Measurements from ENCODE around the gene SERPINA4. TPM values are rescaled to one million over a fixed set of nuclear protein-coding genes. Genes with fewer than 3 reads are reported as not detected.
A peak's percentile ranks its signal among the peaks of the same experiment; 100 is the strongest.

The SERPINA4 gene
- total and polyA plus RNA-seq, 2 of the 13 experiments (the other 11 are each of a cell fraction or from before 2014, with no cell fraction given) = 39.1 to 57.8 TPM

DNA sequence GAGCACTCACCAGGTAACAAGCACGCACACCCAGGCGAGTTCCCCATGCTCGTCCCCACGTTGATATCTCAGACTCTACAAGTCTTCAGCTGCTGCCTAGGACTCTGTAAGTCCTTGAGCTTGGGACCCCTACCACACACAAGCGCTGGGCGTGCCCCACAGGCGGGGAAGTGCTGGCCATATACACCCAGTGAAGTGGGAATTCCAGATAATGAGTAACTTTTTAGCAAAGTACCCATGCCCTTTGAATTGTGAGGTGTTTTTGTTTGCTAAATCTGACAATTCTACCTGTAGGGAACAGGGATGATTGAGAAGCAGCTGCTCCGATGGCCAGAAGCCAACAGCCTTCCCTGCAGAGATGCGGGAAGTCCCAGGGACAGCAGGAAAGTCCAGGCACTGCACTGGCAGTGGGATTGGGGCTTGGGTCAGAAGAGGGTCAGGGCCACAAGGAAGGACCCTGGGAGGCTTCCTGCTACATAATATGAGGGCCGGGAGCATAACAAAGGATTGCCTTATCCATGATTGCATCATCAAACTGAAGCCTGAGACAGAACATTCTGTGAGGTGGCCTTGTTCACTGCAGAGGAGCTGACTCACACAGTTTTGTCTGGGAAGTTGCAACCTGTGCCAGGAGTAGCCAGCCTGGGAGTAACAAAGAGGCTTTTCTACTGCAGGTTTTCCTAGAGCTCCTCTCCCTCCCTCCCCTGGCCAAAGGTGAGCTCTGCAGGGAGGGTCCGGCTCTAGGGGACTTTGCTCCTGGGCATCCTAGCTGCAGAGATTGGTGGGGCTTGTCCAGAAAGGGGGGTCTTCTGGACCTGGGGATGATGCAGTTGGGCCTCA is 37.8 kb downstream of the SERPINA4 start (continued):
- TF ChIP-seq, protein P1, sequence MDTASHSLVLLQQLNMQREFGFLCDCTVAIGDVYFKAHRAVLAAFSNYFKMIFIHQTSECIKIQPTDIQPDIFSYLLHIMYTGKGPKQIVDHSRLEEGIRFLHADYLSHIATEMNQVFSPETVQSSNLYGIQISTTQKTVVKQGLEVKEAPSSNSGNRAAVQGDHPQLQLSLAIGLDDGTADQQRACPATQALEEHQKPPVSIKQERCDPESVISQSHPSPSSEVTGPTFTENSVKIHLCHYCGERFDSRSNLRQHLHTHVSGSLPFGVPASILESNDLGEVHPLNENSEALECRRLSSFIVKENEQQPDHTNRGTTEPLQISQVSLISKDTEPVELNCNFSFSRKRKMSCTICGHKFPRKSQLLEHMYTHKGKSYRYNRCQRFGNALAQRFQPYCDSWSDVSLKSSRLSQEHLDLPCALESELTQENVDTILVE (CRISPR knock-in tag; IDR thresholded peaks at IDR 0.05) = peak; percentile 85; the same call in 1 of the 2 replicates
- TF ChIP-seq, protein P2, sequence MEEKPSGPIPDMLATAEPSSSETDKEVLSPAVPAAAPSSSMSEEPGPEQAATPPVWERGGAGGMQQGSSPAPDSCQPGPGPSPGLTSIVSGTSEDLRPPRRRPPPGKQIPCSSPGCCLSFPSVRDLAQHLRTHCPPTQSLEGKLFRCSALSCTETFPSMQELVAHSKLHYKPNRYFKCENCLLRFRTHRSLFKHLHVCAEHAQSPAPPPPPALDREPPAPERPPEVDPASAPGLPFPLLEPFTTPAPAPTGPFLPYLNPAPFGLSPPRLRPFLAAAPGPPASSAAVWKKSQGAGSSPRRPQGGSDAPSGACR (CRISPR knock-in tag; IDR thresholded peaks at IDR 0.05) = peak; percentile 69; the same call in 1 of the 2 replicates
- no peak for TF ChIP-seq ZNF879 (CRISPR knock-in tag; IDR thresholded peaks at IDR 0.05)
- TF ChIP-seq SKI (IDR thresholded peaks at IDR 0.05; ENCODE audit: partially characterized antibody) = peak; percentile 99
- TF ChIP-seq, protein P3, sequence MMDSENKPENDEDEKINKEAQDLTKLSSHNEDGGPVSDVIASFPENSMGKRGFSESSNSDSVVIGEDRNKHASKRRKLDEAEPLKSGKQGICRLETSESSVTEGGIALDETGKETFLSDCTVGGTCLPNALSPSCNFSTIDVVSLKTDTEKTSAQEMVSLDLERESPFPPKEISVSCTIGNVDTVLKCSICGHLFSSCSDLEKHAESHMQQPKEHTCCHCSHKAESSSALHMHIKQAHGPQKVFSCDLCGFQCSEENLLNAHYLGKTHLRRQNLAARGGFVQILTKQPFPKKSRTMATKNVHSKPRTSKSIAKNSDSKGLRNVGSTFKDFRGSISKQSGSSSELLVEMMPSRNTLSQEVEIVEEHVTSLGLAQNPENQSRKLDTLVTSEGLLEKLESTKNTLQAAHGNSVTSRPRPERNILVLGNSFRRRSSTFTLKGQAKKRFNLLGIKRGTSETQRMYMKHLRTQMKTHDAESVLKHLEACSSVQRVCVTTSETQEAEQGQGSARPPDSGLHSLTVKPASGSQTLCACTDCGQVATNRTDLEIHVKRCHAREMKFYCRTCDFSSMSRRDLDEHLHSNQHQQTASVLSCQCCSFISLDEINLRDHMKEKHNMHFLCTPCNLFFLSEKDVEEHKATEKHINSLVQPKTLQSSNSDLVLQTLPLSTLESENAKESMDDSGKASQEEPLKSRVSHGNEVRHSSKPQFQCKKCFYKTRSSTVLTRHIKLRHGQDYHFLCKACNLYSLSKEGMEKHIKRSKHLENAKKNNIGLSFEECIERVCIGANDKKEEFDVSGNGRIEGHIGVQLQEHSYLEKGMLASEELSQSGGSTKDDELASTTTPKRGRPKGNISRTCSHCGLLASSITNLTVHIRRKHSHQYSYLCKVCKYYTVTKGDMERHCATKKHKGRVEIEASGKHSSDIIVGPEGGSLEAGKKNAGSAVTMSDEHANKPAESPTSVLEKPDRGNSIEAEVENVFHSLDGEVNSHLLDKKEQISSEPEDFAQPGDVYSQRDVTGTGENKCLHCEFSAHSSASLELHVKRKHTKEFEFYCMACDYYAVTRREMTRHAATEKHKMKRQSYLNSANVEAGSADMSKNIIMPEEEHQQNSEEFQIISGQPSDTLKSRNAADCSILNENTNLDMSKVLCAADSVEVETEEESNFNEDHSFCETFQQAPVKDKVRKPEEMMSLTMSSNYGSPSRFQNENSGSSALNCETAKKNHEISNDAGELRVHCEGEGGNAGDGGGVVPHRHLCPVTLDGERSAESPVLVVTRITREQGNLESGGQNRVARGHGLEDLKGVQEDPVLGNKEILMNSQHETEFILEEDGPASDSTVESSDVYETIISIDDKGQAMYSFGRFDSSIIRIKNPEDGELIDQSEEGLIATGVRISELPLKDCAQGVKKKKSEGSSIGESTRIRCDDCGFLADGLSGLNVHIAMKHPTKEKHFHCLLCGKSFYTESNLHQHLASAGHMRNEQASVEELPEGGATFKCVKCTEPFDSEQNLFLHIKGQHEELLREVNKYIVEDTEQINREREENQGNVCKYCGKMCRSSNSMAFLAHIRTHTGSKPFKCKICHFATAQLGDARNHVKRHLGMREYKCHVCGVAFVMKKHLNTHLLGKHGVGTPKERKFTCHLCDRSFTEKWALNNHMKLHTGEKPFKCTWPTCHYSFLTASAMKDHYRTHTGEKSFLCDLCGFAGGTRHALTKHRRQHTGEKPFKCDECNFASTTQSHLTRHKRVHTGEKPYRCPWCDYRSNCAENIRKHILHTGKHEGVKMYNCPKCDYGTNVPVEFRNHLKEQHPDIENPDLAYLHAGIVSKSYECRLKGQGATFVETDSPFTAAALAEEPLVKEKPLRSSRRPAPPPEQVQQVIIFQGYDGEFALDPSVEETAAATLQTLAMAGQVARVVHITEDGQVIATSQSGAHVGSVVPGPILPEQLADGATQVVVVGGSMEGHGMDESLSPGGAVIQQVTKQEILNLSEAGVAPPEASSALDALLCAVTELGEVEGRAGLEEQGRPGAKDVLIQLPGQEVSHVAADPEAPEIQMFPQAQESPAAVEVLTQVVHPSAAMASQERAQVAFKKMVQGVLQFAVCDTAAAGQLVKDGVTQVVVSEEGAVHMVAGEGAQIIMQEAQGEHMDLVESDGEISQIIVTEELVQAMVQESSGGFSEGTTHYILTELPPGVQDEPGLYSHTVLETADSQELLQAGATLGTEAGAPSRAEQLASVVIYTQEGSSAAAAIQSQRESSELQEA (CRISPR knock-in tag; IDR thresholded peaks at IDR 0.05; ENCODE audit: not compliant biosample characterization) = no peak
- TF ChIP-seq, protein P4, sequence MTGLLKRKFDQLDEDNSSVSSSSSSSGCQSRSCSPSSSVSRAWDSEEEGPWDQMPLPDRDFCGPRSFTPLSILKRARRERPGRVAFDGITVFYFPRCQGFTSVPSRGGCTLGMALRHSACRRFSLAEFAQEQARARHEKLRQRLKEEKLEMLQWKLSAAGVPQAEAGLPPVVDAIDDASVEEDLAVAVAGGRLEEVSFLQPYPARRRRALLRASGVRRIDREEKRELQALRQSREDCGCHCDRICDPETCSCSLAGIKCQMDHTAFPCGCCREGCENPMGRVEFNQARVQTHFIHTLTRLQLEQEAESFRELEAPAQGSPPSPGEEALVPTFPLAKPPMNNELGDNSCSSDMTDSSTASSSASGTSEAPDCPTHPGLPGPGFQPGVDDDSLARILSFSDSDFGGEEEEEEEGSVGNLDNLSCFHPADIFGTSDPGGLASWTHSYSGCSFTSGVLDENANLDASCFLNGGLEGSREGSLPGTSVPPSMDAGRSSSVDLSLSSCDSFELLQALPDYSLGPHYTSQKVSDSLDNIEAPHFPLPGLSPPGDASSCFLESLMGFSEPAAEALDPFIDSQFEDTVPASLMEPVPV (CRISPR knock-in tag; IDR thresholded peaks at IDR 0.05) = peak; percentile 89
- TF ChIP-seq, protein P5, sequence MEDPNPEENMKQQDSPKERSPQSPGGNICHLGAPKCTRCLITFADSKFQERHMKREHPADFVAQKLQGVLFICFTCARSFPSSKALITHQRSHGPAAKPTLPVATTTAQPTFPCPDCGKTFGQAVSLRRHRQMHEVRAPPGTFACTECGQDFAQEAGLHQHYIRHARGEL (CRISPR knock-in tag; IDR thresholded peaks at IDR 0.05) = 0 out of 2 replicates have a peak, but pooled peaks have one; percentile 65
- TF ChIP-seq KLF13 (CRISPR knock-in tag; IDR thresholded peaks at IDR 0.05) = no peak
- TF ChIP-seq ZNF543 (CRISPR knock-in tag; IDR thresholded peaks at IDR 0.05) = peak; percentile 47; the same call in 1 of the 2 replicates
- peak; percentile 46; the same call in 1 of the 2 replicates for TF ChIP-seq ZNF563 (CRISPR knock-in tag; IDR thresholded peaks at IDR 0.05)
- TF ChIP-seq ATAD3A (CRISPR knock-in tag; IDR thresholded peaks at IDR 0.05) = no peak
- no peak for TF ChIP-seq ZNF17 (CRISPR knock-in tag; IDR thresholded peaks at IDR 0.05)
- TF ChIP-seq, protein P6, sequence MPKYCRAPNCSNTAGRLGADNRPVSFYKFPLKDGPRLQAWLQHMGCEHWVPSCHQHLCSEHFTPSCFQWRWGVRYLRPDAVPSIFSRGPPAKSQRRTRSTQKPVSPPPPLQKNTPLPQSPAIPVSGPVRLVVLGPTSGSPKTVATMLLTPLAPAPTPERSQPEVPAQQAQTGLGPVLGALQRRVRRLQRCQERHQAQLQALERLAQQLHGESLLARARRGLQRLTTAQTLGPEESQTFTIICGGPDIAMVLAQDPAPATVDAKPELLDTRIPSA (CRISPR knock-in tag; IDR thresholded peaks at IDR 0.05; ENCODE audit: borderline replicate concordance) = no peak
- TF ChIP-seq IKZF1 (IDR thresholded peaks at IDR 0.05) = no peak
- no peak for TF ChIP-seq ZNF713 (CRISPR knock-in tag; IDR thresholded peaks at IDR 0.05)

Data from HepG2 (cell line).